Ishikawa (cell line): ENCODE data around the gene TIMM23.

Experiments used
- CEBPB ChIP-seq: IDR thresholded peaks from 2 replicates; pipeline ENCODE4 v1.6.1; 2012
- CREB1 ChIP-seq: IDR thresholded peaks from 2 replicates; pipeline ENCODE4 v1.6.1; 2012; ENCODE audit warnings: low read depth
- EGR1 ChIP-seq: IDR thresholded peaks from 2 replicates; pipeline ENCODE4 v1.6.1; 2012
- EP300 ChIP-seq: IDR thresholded peaks from 2 replicates; pipeline ENCODE4 v1.6.1; 2012; ENCODE audit warnings: borderline replicate concordance
- FOXM1 ChIP-seq: IDR thresholded peaks from 2 replicates; pipeline ENCODE4 v1.6.1; 2012; ENCODE audit warnings: low read depth, borderline replicate concordance
- NFIC ChIP-seq: IDR thresholded peaks from 2 replicates; pipeline ENCODE4 v1.6.1; 2012
- RAD21 ChIP-seq: IDR thresholded peaks from 2 replicates; pipeline ENCODE4 v1.6.1; 2012; ENCODE audit warnings: low read depth
- REST ChIP-seq: IDR thresholded peaks from 2 replicates; pipeline ENCODE4 v1.6.1; 2012; ENCODE audit warnings: low read depth, mild to moderate bottlenecking
- TAF1 ChIP-seq: IDR thresholded peaks from 2 replicates; pipeline ENCODE4 v1.6.1; 2012; ENCODE audit warnings: low read depth, mild to moderate bottlenecking
- TCF12 ChIP-seq: IDR thresholded peaks from 2 replicates; pipeline ENCODE4 v1.6.1; 2012; ENCODE audit warnings: low read depth
- TEAD4 ChIP-seq: IDR thresholded peaks from 2 replicates; pipeline ENCODE4 v1.6.1; 2012
- YY1 ChIP-seq: IDR thresholded peaks from 2 replicates; pipeline ENCODE4 v1.6.1; 2012; ENCODE audit warnings: low read depth
- ZBTB7A ChIP-seq: IDR thresholded peaks from 2 replicates; pipeline ENCODE4 v1.6.1; 2012; ENCODE audit warnings: low read depth
- TF ChIP-seq, protein P1 (sequence below): IDR thresholded peaks from 2 replicates; pipeline ENCODE4 v1.6.1; 2012
- TF ChIP-seq, protein P2 (sequence below): IDR thresholded peaks from 2 replicates; pipeline ENCODE4 v1.6.1; 2012

The TIMM23 gene, protein sequence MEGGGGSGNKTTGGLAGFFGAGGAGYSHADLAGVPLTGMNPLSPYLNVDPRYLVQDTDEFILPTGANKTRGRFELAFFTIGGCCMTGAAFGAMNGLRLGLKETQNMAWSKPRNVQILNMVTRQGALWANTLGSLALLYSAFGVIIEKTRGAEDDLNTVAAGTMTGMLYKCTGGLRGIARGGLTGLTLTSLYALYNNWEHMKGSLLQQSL

GRCh38 chr10:45972106-45972812, at the start of gene TIMM23:
Gene TIMM23, plus strand, starts transcription at chr10:45972489. Its CDS starts 136 bp downstream, at chr10:45972625.
- TF ChIP-seq NFIC (0 out of 2 replicates have a peak, but pooled peaks have one; percentile 20), TCF12 (peak; percentile 56; the same call in 1 of the 2 replicates), CREB1 (0 out of 2 replicates have a peak, but pooled peaks have one; percentile 14), YY1 (0 out of 2 replicates have a peak, but pooled peaks have one; percentile 16), TEAD4 (peak; percentile 12; the same call in 1 of the 2 replicates), TAF1 (peak; percentile 88)
- TF ChIP-seq, protein P1, sequence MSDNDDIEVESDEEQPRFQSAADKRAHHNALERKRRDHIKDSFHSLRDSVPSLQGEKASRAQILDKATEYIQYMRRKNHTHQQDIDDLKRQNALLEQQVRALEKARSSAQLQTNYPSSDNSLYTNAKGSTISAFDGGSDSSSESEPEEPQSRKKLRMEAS, result peak; percentile 79

GRCh38 chr10:45983538-45984186, 11.4 kb downstream of the TIMM23 start:
- TF ChIP-seq RAD21, result peak; percentile 24; the same call in 1 of the 2 replicates

DNA sequence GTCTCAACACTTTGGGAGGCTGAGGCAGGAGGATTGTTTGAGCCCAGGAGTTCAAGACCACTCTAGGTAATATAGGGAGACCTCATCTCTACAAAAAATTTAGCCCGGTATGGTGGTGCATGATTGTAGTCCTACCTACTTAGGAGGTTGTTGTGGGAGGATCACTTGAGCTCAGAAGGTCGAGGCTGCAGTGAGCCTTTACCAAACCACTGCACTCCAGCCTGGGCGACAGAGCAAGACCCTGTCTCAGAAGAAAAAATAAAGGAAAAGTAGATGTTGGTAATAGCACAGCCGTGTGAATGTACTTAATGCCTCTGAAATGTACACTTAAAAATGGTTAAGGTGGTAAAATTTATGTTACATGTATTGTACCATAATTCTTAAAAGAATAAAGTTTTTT, 25.3 kb downstream of the TIMM23 start:
- TF ChIP-seq EGR1 (no peak), RAD21 (no peak), NFIC (no peak), CEBPB (no peak), TCF12 (no peak), TEAD4 (no peak), EP300 (no peak), TAF1 (no peak), ZBTB7A (no peak), YY1 (no peak), CREB1 (no peak), FOXM1 (no peak), REST (no peak)
- TF ChIP-seq, protein P2, sequence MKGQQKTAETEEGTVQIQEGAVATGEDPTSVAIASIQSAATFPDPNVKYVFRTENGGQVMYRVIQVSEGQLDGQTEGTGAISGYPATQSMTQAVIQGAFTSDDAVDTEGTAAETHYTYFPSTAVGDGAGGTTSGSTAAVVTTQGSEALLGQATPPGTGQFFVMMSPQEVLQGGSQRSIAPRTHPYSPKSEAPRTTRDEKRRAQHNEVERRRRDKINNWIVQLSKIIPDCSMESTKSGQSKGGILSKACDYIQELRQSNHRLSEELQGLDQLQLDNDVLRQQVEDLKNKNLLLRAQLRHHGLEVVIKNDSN, result no peak
- TF ChIP-seq, protein P1, result no peak

DNA sequence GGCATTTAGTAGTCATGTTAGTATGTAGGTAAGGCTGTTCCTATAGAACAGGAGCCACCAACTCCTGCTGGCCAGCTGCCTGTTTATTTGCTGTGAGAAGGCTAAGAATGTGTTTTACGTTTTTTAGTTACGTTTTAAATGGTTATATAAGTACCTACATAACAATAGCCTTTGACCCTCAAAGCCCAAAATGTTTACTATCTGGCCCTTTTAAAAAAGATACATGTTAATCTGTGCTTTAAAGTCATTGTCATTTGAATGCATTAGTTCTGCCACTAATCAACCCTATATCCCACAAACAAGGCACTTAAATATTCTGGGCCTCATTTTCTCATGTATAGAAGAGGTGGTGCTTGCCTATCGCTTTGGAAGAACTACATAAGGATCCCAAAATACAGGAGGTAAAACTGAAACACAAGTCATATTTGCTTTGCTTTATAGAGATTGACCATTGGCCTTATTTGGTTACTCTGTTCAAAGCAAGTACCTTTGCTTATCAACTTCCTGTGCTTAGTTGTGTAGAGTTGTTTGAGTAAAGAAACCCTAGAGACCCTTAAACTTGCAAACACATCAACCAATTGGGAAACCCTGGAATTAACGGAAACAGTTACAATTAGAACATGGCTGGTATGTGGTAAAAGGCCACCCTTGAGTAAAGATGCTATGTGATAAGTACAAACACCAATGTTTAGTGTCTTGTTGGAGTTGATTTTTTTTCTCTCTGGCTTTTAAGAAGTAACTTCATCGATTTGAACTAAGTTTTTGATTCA, 25.9 kb downstream of the TIMM23 start:
- TF ChIP-seq, protein P2, result no peak
- TF ChIP-seq FOXM1 (no peak), YY1 (no peak), CEBPB (no peak), TCF12 (no peak), TEAD4 (no peak), TAF1 (no peak), ZBTB7A (no peak), CREB1 (no peak), REST (no peak), NFIC (no peak), EGR1 (no peak), RAD21 (no peak), EP300 (no peak)
- TF ChIP-seq, protein P1, result no peak
